Dermis blood vessel endothelial cell (primary cell): ENCODE measurements around the gene ALKBH5. TPM values are rescaled to one million over a fixed set of nuclear protein-coding genes. Genes with fewer than 3 reads are reported as not detected.

Experiments
- total RNA-seq: library from RNA; depleted of rRNA; stranded (reverse); fragments of >200 nt; gene quantifications from 2 replicates; pipeline ENCODE4 v1.2.3, GENCODE V29; 2014

The ALKBH5 gene
- total RNA-seq, 1 donor from 2014 or later: 104 TPM

Other genes starting within 250 kb of the ALKBH5 start
- gene TOM1L2, start 211.4 kb upstream of the ALKBH5 start, total RNA-seq: 21.6 and 30.0 TPM in 2 replicates
- gene DRC3, start 211.0 kb upstream of the ALKBH5 start, total RNA-seq: 1.5 and 2.5 TPM in 2 replicates
- gene ATPAF2, start 144.7 kb upstream of the ALKBH5 start, total RNA-seq: 21.2 and 21.3 TPM in 2 replicates
- gene GID4, start 144.4 kb upstream of the ALKBH5 start, total RNA-seq: 6.3 and 8.8 TPM in 2 replicates
- 44.5 and 54.1 TPM in 2 replicates for gene DRG2, start 95.9 kb upstream of the ALKBH5 start, total RNA-seq
- under 0.01 and 0.60 TPM in 2 replicates for gene MYO15A, start 75.1 kb upstream of the ALKBH5 start, total RNA-seq
- gene LLGL1, start 41.8 kb downstream of the ALKBH5 start, total RNA-seq: 27.9 and 40.0 TPM in 2 replicates
- gene FLII, start 74.9 kb downstream of the ALKBH5 start, total RNA-seq: 409 and 588 TPM in 2 replicates
- 22.4 and 22.6 TPM in 2 replicates for gene MIEF2, start 76.8 kb downstream of the ALKBH5 start, total RNA-seq
- gene TOP3A, start 131.2 kb downstream of the ALKBH5 start, total RNA-seq: 26.8 and 47.0 TPM in 2 replicates
- 18.7 and 28.8 TPM in 2 replicates for gene SMCR8, start 131.5 kb downstream of the ALKBH5 start, total RNA-seq
- 11.1 and 23.3 TPM in 2 replicates for gene SHMT1, start 179.7 kb downstream of the ALKBH5 start, total RNA-seq
- not detected in 2 replicates for gene EVPLL, start 193.9 kb downstream of the ALKBH5 start, total RNA-seq